Thoracic aorta (tissue), 2 donors: ENCODE data around the gene TRERF1. TPM values are rescaled to one million over a fixed set of nuclear protein-coding genes. Genes with fewer than 3 reads are reported as not detected.

Experiments used
- ATAC-seq: fragments of 150-250 bp; one replicate; pipeline ENCODE4 v1.8.0; 2017; ENCODE audit warnings: low read depth; ENCODE audit not compliant: insufficient number of reproducible peaks, low FRiP score
- DNase-seq: peaks from one replicate; pipeline ENCODE4 v3.0.0-alpha.2; 2020; ENCODE audit warnings: low spot score
- H3K27ac ChIP-seq, 2 donors: fragments of 200-600 bp; sonication (generic); 1 replicate in 1 of 2; 2 replicates in 1 of 2; pipeline ENCODE4 v1.5.1; 2016; ENCODE audit warnings: mild to moderate bottlenecking in 2 of 2, moderate library complexity in 2 of 2
- H3K27me3 ChIP-seq: fragments of 200-600 bp; sonication (generic); replicated peaks from 2 replicates; pipeline ENCODE4 v1.6.0; 2016; ENCODE audit warnings: mild to moderate bottlenecking; ENCODE audit not compliant: insufficient read depth
- H3K36me3 ChIP-seq: fragments of 200-600 bp; sonication (generic); one replicate; pipeline ENCODE4 v1.5.1; 2016
- H3K4me1 ChIP-seq, 2 donors: fragments of 200-600 bp; sonication (generic); 1 replicate in 1 of 2; 2 replicates in 1 of 2; pipeline versions ENCODE4 v1.5.1 to v1.6.0; 2016; ENCODE audit warnings: low read depth in 2 of 2, mild to moderate bottlenecking in 1 of 2; ENCODE audit not compliant: control insufficient read depth in 1 of 2
- H3K4me3 ChIP-seq: fragments of 200-600 bp; sonication (generic); 2 replicates; pipeline ENCODE4 v1.5.1; 2016; ENCODE audit warnings: mild to moderate bottlenecking
- H3K9me3 ChIP-seq: fragments of 200-600 bp; sonication (generic); 2 replicates; pipeline ENCODE4 v1.5.1; 2016
- CTCF ChIP-seq: fragments of 200-600 bp; sonication (generic); IDR thresholded peaks from one replicate; pipeline ENCODE4 v1.5.1; 2019; ENCODE audit warnings: antibody characterized with exemption
- total RNA-seq, 2 donors: library from RNA; depleted of rRNA; stranded (reverse); fragments of >200 nt; gene quantifications; one replicate each; pipeline versions ENCODE4 v1.1.0 to v1.2.3, GENCODE V29; 2016

Gene TRERF1
- total RNA-seq, 2 donors from 2014 or later: 4.6 to 5.0 TPM

GRCh38 chr6:42200035-42200434 lies 251.7 kb downstream of the TRERF1 start:
- ATAC-seq: no peak
- H3K27me3 ChIP-seq: no peaks in the 10 kb centered on the region
- peaks cover 6% of the 10 kb centered on the region for H3K36me3 ChIP-seq
- H3K4me3 ChIP-seq: no peak overlapping the region
- TF ChIP-seq CTCF: no peak
- peaks cover 0 to 7% of the 10 kb centered on the region in 2 donors for H3K4me1 ChIP-seq
- H3K9me3 ChIP-seq: no peaks in the 10 kb centered on the region
- no peak overlapping the region for H3K27ac ChIP-seq
- DNase-seq: no peak

GRCh38 chr6:42199106-42199981 lies 252.4 kb downstream of the TRERF1 start:
- no peak for ATAC-seq

GRCh38 chr6:42197555-42198362 lies 254.0 kb downstream of the TRERF1 start:
- no peak overlapping the region for H3K4me3 ChIP-seq
- H3K27ac ChIP-seq: no peak overlapping the region
- peaks cover 2% of the 10 kb centered on the region for H3K36me3 ChIP-seq
- TF ChIP-seq CTCF: no peak
- H3K4me1 ChIP-seq: peaks cover 0 to 7% of the 10 kb centered on the region in 2 donors
- no peaks in the 10 kb centered on the region for H3K27me3 ChIP-seq
- DNase-seq (no peak), ATAC-seq (no peak)
- H3K9me3 ChIP-seq: no peaks in the 10 kb centered on the region

More at GRCh38 chr6:42199106-42199981, 252.4 kb downstream of the TRERF1 start:
- Histone ChIP-seq H3K9me3 (no peaks in the 10 kb centered on the region), H3K27me3 (no peaks in the 10 kb centered on the region), H3K4me3 (no peak overlapping the region), H3K27ac (no peak overlapping the region), H3K4me1 (peaks cover 0 to 7% of the 10 kb centered on the region in 2 donors), H3K36me3 (peaks cover 6% of the 10 kb centered on the region)
- no peak for DNase-seq
- no peak for TF ChIP-seq CTCF

GRCh38 chr6:42195415-42195814 lies 256.3 kb downstream of the TRERF1 start:
- Histone ChIP-seq H3K4me1 (peaks cover 0 to 4% of the 10 kb centered on the region in 2 donors), H3K27me3 (no peaks in the 10 kb centered on the region), H3K4me3 (no peak overlapping the region), H3K36me3 (no peaks in the 10 kb centered on the region), H3K9me3 (no peaks in the 10 kb centered on the region), H3K27ac (no peak overlapping the region)
- DNase-seq (no peak), ATAC-seq (no peak)
- TF ChIP-seq CTCF: no peak

GRCh38 chr6:42194056-42194455 lies 257.7 kb downstream of the TRERF1 start:
- no peaks in the 10 kb centered on the region for H3K27me3 ChIP-seq
- H3K36me3 ChIP-seq: no peaks in the 10 kb centered on the region
- no peak overlapping the region for H3K4me3 ChIP-seq
- H3K4me1 ChIP-seq: no peaks in the 10 kb centered on the region
- TF ChIP-seq CTCF: no peak
- H3K9me3 ChIP-seq: no peaks in the 10 kb centered on the region
- DNase-seq (no peak), ATAC-seq (no peak)
- H3K27ac ChIP-seq: no peak overlapping the region
